ENCODE data around the gene GDE1. TPM values are rescaled to one million over a fixed set of nuclear protein-coding genes. Genes with fewer than 3 reads are reported as not detected.

The GDE1 gene
- total and polyA plus RNA-seq, 9 of the 15 experiments (the other 6 are each of a cell fraction or from before 2014, with no cell fraction given), result 18.8 to 40.5 (median 22.3) TPM

- no TSS peak for BruUV-seq (replicated peaks)
- WGBS (ENCODE audit: insufficient coverage, low coverage, missing lambda C conversion rate), result 82% methylated on average over 2 of the region's 2 CpGs
- TF ChIP-seq JUN (IDR thresholded peaks at IDR 0.05; ENCODE audit: borderline replicate concordance, low read depth, low read length) (no peak), JUN (CRISPR knock-in tag; IDR thresholded peaks at IDR 0.05; ENCODE audit: borderline replicate concordance) (no peak), NR1H2 (CRISPR knock-in tag; IDR thresholded peaks at IDR 0.05) (no peak), AFF1 (IDR thresholded peaks at IDR 0.05; ENCODE audit: low read depth in 1 of 2, partially characterized antibody in 2 of 2) (no peak), CHD4 (IDR thresholded peaks at IDR 0.05; ENCODE audit: insufficient read depth, insufficient replicate concordance, low read depth, low read length, poor library complexity, severe bottlenecking) (no peak), NRF1 (conservative IDR thresholded peaks at IDR 0.05 in 1 of 2, IDR thresholded peaks at IDR 0.05 in 1 of 2) (no peak), GTF2E2 (tag; IDR thresholded peaks at IDR 0.05) (no peak), NBN (IDR thresholded peaks at IDR 0.05; ENCODE audit: low read depth) (no peak), PREB (CRISPR knock-in tag; IDR thresholded peaks at IDR 0.05) (no peak), ZNF41 (CRISPR knock-in tag; conservative IDR thresholded peaks at IDR 0.05) (no peak), CREM (IDR thresholded peaks at IDR 0.05; ENCODE audit: low read depth) (no peak), RBM34 (IDR thresholded peaks at IDR 0.05; ENCODE audit: borderline replicate concordance, insufficient read depth, low read length) (no peak), ZKSCAN1 (IDR thresholded peaks at IDR 0.05; ENCODE audit: low read depth, low read length) (no peak), E4F1 (CRISPR knock-in tag; IDR thresholded peaks at IDR 0.05; ENCODE audit: borderline replicate concordance) (no peak), ZNF140 (CRISPR knock-in tag; IDR thresholded peaks at IDR 0.05) (no peak), HDGF (IDR thresholded peaks at IDR 0.05) (no peak), ZNF696 (CRISPR knock-in tag; conservative IDR thresholded peaks at IDR 0.05) (no peak)
These were observed 6.1 kb downstream of the GDE1 start for GRCh38 chr16:19515757-19516156.

More at GRCh38 chr16:19515757-19516156, 6.1 kb downstream of the GDE1 start:
- H3K36me3 ChIP-seq (ENCODE audit: control insufficient read depth, insufficient read depth, low read length), result peaks cover 44% of the 10 kb centered on the region
- H3K4me3 ChIP-seq, result no peak overlapping the region
- intact Hi-C loops (cut with micrococcal nuclease) (no loop called here), in situ Hi-C loops (cut with MboI) (loop anchor here (10.0 kb wide), 1 partner anchor 431 kb away; no protein-coding TSS in a partner anchor)
- H3K9ac ChIP-seq (ENCODE audit: insufficient read depth in 1 of 2, low read depth in 2 of 2, low read length in 2 of 2), result no peak overlapping the region
- no peak overlapping the region for H3K4me2 ChIP-seq (ENCODE audit: insufficient read depth, low read length)
- peaks cover 33% of the 10 kb centered on the region for H3K79me2 ChIP-seq (ENCODE audit: control insufficient read depth, insufficient read depth, low read length)
- no peaks in the 10 kb centered on the region for H3K9me3 ChIP-seq (replicated peaks; ENCODE audit: control insufficient read depth, insufficient read depth, low read depth, low read length)
- DNase-seq (ENCODE audit: extremely low read depth in 1 of 4, low spot score in 3 of 4) (no peak), ATAC-seq (no peak), FAIRE-seq (no peak)
- no peak overlapping the region for H2AFZ ChIP-seq (ENCODE audit: low read depth, low read length)
- H4K20me1 ChIP-seq (replicated peaks; ENCODE audit: control insufficient read depth, insufficient read depth, low read length), result no peaks in the 10 kb centered on the region
- H3K9me1 ChIP-seq (ENCODE audit: control insufficient read depth, insufficient read depth, low read length), result no peaks in the 10 kb centered on the region
- H3K4me1 ChIP-seq (replicated peaks in 1 of 2; ENCODE audit: control insufficient read depth in 2 of 2, insufficient read depth in 2 of 2, low read length in 2 of 2), result peaks cover 4 to 26% of the 10 kb centered on the region in 2 experiments; a peak in 2 of 5 replicates
- CTCF ChIA-PET (ENCODE audit: low intra/inter-chr PET ratio), result no interaction called here
- POLR2A ChIA-PET, result interaction anchor here (1.4 kb wide), 1 partner anchor 13 kb away, joined by 3 read pairs; no protein-coding TSS in a partner anchor
- no peak overlapping the region for H3K27ac ChIP-seq (ENCODE audit: extremely low read depth, low read depth, low read length)
- H3K27me3 ChIP-seq (ENCODE audit: control insufficient read depth in 2 of 2, insufficient read depth in 2 of 2, low read length in 2 of 2), result no peaks in the 10 kb centered on the region
